NCI-H2196 treated with DMSO at 0.1 percent for 48 hours (cell line): ENCODE data around the gene CATSPERZ.

ENCODE experiments used
- DNase-seq: peaks from one replicate; lab custom pipeline; 2025; ENCODE audit not compliant: unreplicated experiment; lab: John Stamatoyannopoulos, UW

The CATSPERZ gene

GRCh38 chr11:64263947-64264317 is 36.2 kb upstream of the CATSPERZ start:
- DNase-seq: no peak

GRCh38 chr11:64264371-64264852 is 35.7 kb upstream of the CATSPERZ start:
- DNase-seq: no peak

GRCh38 chr11:64265176-64266160 is 34.7 kb upstream of the CATSPERZ start:
- no peak for DNase-seq

- no peak for DNase-seq
These were observed 33.8 kb upstream of the CATSPERZ start for GRCh38 chr11:64266339-64266738.

- no peak for DNase-seq
These were observed 32.8 kb upstream of the CATSPERZ start for GRCh38 chr11:64267207-64267945.

- DNase-seq: peak; percentile 61
These were observed 31.9 kb upstream of the CATSPERZ start for GRCh38 chr11:64268025-64268892.

GRCh38 chr11:64268893-64269539 is 31.1 kb upstream of the CATSPERZ start:
- no peak for DNase-seq

GRCh38 chr11:64269540-64270220 is 30.5 kb upstream of the CATSPERZ start:
- DNase-seq: peak; percentile 99

- no peak for DNase-seq
These were observed 24.9 kb upstream of the CATSPERZ start for GRCh38 chr11:64275031-64275800.

- DNase-seq: no peak
These were observed 24.3 kb upstream of the CATSPERZ start for GRCh38 chr11:64275841-64276240.

- no peak for DNase-seq
These were observed 23.3 kb upstream of the CATSPERZ start for GRCh38 chr11:64276653-64277431.

GRCh38 chr11:64278576-64279190 is 21.5 kb upstream of the CATSPERZ start:
- DNase-seq: no peak

- DNase-seq: no peak
These were observed 18.0 kb upstream of the CATSPERZ start for GRCh38 chr11:64281957-64282770.

- no peak for DNase-seq
These were observed 17.1 kb upstream of the CATSPERZ start for GRCh38 chr11:64283092-64283491.

- DNase-seq: peak; percentile 84
These were observed 15.9 kb upstream of the CATSPERZ start, which contains the start of gene BAD for GRCh38 chr11:64284048-64284961. Gene BAD, minus strand, starts transcription at chr11:64284665. Its CDS starts 297 bp downstream, at chr11:64284368.
